ENCODE results near the gene RRAS.

Gene RRAS

DNA sequence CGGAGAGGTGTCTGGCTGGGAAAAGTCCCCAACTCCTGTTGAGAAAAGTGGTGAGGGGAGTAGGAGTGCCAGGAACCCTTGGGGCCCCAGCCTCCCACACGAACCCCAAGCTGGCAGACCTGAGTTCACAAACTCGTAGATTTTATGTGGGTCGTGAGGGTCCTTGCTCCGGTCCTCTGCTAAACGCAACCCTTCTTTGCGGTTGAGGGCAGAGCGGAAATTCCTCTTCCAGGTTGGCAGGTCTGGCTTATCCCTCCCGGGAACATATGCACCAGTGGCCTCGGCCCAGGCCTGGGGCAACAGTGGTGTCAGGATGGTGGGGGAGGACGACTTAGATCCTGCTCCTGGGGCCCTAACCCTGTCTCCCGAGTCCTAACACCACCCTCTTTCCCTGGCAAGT is 23.3 kb upstream of the RRAS start:
- ChIA-PET CTCF (interaction anchor here (1.2 to 5.3 kb wide), 4 partner anchors 11 to 93 kb away, joined by 4 to 48 read pairs (median 6); no protein-coding TSS in a partner anchor), POLR2A (interaction anchor here (2.1 kb wide), 1 partner anchor 14 kb away, joined by 8 read pairs; no protein-coding TSS in a partner anchor)
- TF ChIP-seq, protein P1, sequence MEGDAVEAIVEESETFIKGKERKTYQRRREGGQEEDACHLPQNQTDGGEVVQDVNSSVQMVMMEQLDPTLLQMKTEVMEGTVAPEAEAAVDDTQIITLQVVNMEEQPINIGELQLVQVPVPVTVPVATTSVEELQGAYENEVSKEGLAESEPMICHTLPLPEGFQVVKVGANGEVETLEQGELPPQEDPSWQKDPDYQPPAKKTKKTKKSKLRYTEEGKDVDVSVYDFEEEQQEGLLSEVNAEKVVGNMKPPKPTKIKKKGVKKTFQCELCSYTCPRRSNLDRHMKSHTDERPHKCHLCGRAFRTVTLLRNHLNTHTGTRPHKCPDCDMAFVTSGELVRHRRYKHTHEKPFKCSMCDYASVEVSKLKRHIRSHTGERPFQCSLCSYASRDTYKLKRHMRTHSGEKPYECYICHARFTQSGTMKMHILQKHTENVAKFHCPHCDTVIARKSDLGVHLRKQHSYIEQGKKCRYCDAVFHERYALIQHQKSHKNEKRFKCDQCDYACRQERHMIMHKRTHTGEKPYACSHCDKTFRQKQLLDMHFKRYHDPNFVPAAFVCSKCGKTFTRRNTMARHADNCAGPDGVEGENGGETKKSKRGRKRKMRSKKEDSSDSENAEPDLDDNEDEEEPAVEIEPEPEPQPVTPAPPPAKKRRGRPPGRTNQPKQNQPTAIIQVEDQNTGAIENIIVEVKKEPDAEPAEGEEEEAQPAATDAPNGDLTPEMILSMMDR (IDR thresholded peaks at IDR 0.05; ENCODE audit: insufficient read depth, low read length, missing control alignments), result no peak
- no peak for DNase-seq (ENCODE audit: low read depth, low spot score)
- no peak overlapping the region for H3K4me3 ChIP-seq (ENCODE audit: low read depth, low read length)

DNA sequence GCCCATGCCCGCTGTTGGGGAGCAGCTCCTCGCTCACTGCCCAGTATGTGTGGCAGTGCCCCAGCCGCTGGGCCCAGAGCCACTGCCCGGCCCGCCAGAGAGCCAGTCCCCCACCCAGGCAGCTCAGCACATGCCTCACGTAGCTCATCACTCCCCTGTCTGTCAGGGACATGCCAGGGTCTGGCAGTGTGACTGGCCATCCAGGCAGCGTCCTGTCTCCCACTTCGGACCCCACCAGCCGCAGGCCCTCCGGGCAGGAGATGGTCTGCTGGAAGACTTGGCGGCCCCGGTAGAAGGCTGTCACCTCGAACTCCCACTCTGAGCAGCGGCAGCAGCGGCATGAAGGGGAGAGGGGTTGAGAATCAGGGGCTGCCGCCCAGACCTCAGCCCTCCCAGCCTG is 22.1 kb upstream of the RRAS start:
- POLR2A ChIA-PET, result interaction anchor here (0.6 to 1.3 kb wide), 3 partner anchors 14 to 22 kb away, joined by 3 to 4 read pairs (median 4); partner anchors contain the start of gene RRAS
- CTCF ChIA-PET, result interaction anchor here (1.6 to 5.3 kb wide), 2 partner anchors 12 to 16 kb away, joined by 4 to 48 read pairs; no protein-coding TSS in a partner anchor
- TF ChIP-seq, protein P1 (IDR thresholded peaks at IDR 0.05; ENCODE audit: insufficient read depth, low read length, missing control alignments), result no peak
- no peak overlapping the region for H3K4me3 ChIP-seq (ENCODE audit: low read depth, low read length)
- no peak for DNase-seq (ENCODE audit: low read depth, low spot score)

DNA sequence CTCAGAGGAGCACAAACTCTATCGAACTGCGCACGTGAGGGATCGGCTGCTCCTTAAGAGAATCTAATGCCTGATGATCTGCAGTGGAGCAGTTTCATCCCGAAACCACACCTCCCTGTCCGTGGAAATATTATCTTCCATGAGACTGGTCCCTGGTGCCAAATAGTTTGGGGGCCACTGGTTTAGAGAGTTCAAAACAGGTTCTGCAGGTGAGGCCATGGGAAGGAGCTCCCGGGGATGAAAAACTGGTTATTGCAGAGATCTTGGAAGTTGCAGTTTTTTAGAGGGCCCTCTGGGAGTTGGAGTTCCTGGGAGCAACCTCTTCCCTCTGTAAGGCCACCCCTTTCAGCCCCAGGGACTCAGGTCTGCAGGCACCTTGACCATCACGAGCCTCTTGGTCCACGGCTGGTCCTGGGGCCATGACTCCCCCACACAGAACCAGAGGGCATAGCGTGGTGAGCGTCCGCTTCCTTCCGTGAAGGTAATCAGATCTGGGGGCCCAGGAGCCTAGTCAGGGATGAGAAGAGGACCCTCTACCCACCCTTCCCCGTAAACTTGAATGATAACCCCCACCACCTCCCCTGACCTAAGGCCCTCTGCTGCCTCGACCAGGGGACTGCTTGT is 20.5 kb upstream of the RRAS start:
- ChIA-PET POLR2A (interaction anchor here (2.1 kb wide), 1 partner anchor 18 kb away, joined by 6 read pairs; the partner anchor contains the start of gene SCAF1), CTCF (interaction anchor here (1.0 to 5.3 kb wide), 2 partner anchors 12 to 14 kb away, joined by 4 to 48 read pairs; no protein-coding TSS in a partner anchor)
- TF ChIP-seq, protein P1 (IDR thresholded peaks at IDR 0.05; ENCODE audit: insufficient read depth, low read length, missing control alignments), result no peak
- H3K4me3 ChIP-seq (ENCODE audit: low read depth, low read length), result no peak overlapping the region
- DNase-seq (ENCODE audit: low read depth, low spot score), result no peak

DNA sequence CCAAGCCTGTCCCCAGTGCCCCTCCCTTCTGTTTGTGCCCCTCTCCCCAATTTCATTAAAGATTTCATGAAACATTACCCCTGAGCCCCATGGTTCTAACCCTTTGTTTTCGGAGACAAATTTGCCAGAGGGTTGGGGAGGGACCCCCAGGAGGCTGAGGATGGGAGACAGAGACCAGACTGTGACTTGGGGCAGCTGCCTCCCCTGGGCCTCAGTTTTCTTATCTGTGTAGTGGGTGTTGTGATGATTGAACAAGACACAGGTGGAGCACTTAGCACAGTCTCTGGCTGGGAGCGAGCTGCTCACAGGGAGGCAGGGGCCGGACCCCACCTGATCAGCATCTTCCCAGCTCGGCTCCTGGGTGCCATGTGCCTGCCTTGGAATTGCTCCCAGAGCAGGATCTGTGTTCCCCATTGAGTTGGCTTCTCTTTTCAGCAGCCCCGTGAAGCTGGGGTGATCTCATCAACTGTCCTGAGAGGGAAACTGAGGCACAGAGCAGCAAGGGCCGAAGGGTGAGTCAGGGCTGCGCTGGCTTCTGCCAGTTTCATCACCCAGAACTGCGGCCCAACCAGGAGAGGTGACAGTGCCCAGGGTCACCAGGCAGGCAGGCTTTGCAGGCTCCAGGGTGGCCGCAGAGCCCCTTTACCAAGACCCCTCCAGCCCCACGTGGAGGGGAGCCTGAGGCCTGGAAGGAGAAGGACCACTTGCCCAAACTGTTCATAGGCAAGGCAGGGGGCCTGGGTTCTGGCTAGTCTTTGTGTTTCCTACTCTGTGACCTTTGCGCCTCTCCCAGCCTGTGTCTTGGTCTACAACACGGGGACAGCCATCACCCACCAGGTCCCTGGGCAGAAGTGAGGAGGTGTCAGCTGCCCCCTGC is 18.9 kb upstream of the RRAS start:
- no peak for DNase-seq (ENCODE audit: low read depth, low spot score)
- CTCF ChIA-PET, result interaction anchor here (3.7 kb wide), 1 partner anchor 14 kb away, joined by 24 read pairs; no protein-coding TSS in a partner anchor
- no peak overlapping the region for H3K4me3 ChIP-seq (ENCODE audit: low read depth, low read length)
- POLR2A ChIA-PET, result interaction anchor here (0.7 to 2.1 kb wide), 3 partner anchors 14 to 19 kb away, joined by 3 to 6 read pairs (median 3); partner anchors contain the start of genes RRAS and SCAF1
- TF ChIP-seq, protein P1 (IDR thresholded peaks at IDR 0.05; ENCODE audit: insufficient read depth, low read length, missing control alignments), result no peak

DNA sequence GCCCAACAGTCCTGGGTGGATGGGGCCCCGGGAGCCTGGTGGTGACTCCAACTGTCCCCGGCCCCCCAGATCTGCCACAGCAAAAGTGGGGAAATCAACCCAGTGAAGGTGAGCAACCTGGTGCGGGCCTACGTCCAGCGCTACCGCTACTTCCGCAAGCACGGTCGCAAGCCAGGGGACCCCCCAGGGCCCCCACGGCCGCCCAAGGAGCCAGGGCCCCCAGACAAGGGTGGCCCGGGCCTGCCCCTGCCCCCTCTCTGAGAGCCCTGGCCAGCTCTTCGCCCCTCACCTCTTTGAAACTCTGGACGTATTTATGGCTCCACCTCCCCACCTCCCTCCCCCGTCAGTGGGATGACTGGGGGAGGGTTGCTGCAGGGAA is 18.2 kb upstream of the RRAS start:
- no peak for DNase-seq (ENCODE audit: low read depth, low spot score)
- H3K4me3 ChIP-seq (ENCODE audit: low read depth, low read length), result no peak overlapping the region
- ChIA-PET CTCF (interaction anchor here (3.7 kb wide), 1 partner anchor 14 kb away, joined by 24 read pairs; no protein-coding TSS in a partner anchor), POLR2A (interaction anchor here (0.7 to 1.0 kb wide), 2 partner anchors 14 to 18 kb away, joined by 3 read pairs; partner anchors contain the start of gene RRAS)
- TF ChIP-seq, protein P1 (IDR thresholded peaks at IDR 0.05; ENCODE audit: insufficient read depth, low read length, missing control alignments), result no peak
